Kidney tubule cell (primary cell): ENCODE measurements around the gene PHKA1.
A peak's percentile ranks its signal among the peaks of the same experiment; 100 is the strongest.
"Not testable (repeated sequence)": the region's sequence is repeated elsewhere in the genome, so short reads cannot be mapped to it uniquely, and the experiment has no call there.

Source experiments
- DNase-seq: peaks from one replicate; pipeline ENCODE4 v3.0.0-alpha.2; 2018; ENCODE audit warnings: low spot score

The PHKA1 gene

DNA sequence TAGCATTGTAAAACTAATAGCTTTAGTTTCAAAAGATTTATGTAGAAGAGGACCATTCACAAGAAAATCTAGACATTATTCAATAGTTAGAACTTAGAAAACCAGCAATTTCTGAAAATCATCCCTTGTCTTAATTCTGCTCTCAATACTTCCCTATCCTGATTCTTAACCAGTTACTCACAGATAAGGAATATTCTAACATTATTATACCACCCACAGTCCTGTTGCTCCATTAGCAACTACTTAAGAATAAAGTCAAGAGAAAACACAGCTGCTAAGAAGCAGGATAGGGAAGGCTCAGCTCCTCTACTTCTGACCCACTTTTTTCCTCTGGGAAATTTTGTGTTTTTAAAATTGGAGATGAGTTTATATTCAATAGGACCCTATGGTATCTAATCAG, 47.7 kb downstream of the PHKA1 start:
- DNase-seq, result no peak

- no peak for DNase-seq
Observed at GRCh38 chrX:72663737-72664136, 50.4 kb downstream of the PHKA1 start.

DNA sequence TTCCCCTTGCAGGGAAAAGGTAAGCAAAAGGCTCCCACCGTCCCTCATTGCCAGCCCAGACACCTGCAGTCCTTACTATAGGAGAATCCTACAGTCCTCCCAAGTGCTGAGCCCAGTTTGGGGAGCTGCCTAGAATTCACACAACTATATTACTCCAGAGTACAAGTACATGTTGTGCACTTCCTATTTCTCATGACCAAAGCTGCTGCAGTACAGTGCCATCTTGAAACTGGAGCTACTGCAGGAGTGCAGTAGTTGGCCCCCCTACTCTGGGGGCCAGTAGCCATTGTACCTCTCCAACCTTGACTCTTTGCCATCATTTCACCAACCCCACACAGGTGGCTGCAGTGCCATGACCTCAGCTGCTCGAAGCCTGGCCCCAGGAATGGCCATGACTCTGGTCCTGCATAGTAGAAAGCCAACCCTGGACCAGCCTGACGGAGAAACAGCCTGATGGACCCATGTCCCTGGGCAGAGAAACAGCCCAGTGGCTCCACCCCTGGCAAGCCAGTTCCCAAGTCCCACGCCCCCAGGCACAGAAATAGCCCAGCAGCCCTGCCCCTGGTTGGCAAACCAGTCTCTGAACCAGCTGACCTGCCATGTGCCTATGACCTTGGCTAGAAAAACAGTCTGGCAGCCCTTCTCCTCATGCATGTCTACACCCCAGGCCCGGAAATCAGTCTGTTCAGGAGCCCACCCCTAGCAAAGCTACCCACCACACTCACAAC, 51.9 kb downstream of the PHKA1 start:
- no peak for DNase-seq

DNA sequence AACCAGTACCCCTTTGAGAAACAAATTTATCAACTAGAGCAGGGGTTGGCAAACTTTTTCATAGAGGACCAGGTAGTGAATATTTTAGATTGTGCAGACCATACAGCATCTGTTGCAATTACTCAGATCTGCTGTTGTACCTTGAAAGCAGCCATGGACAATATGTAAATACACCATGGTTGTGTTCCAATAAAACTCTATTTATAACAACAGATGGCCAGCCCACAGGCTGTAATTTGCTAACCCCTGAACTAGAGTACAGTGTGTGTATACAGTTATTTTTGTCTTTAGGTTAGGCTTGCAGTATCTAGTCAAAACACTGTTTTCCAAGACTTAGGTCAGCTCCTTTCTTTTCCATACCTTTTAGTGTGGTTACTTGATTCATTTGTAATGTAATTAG, 54.4 kb downstream of the PHKA1 start:
- DNase-seq, result no peak

DNA sequence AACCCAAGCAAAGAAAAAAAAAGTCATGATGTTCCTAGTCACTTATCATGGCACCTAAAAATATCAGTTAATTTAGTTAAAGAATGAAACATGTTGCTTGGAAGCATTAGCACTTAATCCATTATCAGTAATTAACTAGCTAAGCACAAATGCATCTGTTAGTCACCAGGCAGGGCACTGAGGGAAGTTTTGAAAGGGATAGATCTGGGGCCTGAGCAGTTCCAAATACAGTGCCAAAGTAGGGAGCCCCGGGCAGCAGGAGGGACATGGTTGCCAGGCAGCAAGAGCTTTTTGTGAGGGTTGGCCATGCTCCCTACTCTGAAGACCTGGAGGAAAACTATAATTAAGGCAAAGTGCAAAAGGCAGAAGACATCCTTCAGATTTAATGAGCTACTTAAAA, 62.0 kb downstream of the PHKA1 start:
- no peak for DNase-seq

DNA sequence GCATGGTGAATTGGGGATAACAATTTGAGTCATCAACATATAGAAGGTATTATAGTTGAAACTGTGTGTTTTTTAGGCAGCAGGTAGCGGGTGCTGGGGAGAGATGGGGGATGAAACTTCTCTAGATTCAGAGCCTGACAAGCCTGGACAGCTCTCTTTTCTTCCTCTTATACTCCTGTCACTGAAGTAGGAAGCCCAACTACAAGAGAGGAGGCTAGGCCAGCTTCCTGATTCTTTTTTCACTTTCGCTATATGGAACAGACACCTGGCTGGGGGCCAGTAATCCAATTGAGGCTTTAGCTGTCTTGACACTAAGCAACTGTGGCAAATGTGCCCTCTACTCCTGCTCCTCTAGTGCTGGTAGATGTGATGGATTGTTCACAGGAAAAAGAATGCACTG, 69.2 kb downstream of the PHKA1 start:
- no peak for DNase-seq

DNA sequence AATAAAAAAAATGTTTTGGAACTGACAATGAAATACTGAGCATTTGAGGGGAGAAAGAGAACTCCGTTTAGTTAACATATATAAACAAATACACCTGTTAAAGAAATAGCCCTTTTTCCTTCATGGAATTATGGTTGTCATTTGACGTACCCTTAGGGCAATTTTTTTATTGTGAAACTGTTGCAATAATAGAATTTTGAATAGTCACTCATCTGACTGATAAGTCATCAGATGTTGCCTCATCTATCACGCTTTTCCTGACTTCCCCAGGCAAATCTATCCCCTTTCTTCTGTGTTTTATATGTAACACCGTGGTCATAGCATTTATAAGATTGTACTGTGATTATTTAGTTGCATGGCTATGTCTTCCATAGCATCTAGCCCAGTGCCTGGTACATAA, 72.5 kb downstream of the PHKA1 start:
- no peak for DNase-seq

DNA sequence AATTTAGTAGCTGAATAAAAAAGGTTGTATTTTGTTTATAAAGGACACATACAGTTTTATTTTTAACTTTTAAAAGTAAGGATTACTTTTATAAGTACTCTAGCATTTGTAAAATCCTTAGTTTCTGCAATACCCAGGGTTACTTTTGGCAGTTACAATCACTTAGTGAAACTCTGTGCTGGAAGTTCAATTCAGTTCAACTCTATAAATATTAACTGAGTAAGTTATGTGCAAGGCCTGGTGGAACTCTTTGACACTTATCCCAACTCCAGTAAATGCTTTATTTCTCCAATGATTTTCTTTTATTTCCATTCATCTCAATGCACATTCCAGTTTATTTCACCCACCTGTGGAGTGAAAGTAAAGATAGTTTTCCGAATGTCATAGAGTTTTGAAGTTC, 78.2 kb downstream of the PHKA1 start:
- DNase-seq, result no peak

GRCh38 chrX:72634331-72634730, 79.8 kb downstream of the PHKA1 start:
- no peak for DNase-seq

GRCh38 chrX:72630185-72630584, 83.9 kb downstream of the PHKA1 start:
- no peak for DNase-seq

- no peak for DNase-seq
Observed at GRCh38 chrX:72624194-72624593, 89.9 kb downstream of the PHKA1 start.

- peak; percentile 2 for DNase-seq
Observed at GRCh38 chrX:72621625-72622485, 92.3 kb downstream of the PHKA1 start.

- DNase-seq, result peak; percentile 14
Observed at GRCh38 chrX:72621163-72621562, 92.9 kb downstream of the PHKA1 start.

DNA sequence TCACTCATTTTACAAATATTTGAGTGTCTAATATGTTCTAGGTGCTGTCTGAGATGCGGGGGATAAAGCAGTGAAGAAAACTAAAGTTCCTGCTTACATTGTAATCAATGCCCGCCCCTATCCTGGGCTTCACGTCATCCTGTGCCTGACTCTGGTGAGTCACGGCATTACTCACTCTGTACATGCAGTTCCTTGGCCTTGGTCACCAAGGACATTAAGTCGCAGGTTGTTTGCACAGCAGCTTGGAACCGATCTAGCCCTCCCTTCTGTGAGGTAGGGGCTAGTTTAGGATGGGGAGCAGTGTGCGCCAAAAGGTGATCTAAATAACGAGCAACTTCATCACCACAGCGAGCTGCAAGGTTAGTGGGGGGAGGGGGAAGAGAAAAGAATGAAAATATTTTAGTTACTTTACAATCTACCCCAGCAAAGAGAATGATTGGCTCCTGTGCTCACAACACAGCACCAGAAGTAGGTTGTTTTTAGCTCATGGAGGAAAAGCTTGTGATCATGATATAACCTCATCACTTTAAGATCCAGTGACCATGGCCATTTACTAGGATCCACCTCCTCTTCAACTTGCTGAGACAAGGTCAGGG, 93.5 kb downstream of the PHKA1 start:
- DNase-seq, result peak; percentile 82

- peak; percentile 17 for DNase-seq
Observed at GRCh38 chrX:72609313-72609712, 104.8 kb downstream of the PHKA1 start.

- peak; percentile 19 for DNase-seq
Observed at GRCh38 chrX:72604705-72605104, 109.4 kb downstream of the PHKA1 start.

GRCh38 chrX:72604112-72604511, 110.0 kb downstream of the PHKA1 start:
- no peak for DNase-seq

GRCh38 chrX:72591038-72591437, 123.1 kb downstream of the PHKA1 start:
- not testable (repeated sequence) for DNase-seq

GRCh38 chrX:72584163-72584562, 129.9 kb downstream of the PHKA1 start:
- no peak for DNase-seq

DNA sequence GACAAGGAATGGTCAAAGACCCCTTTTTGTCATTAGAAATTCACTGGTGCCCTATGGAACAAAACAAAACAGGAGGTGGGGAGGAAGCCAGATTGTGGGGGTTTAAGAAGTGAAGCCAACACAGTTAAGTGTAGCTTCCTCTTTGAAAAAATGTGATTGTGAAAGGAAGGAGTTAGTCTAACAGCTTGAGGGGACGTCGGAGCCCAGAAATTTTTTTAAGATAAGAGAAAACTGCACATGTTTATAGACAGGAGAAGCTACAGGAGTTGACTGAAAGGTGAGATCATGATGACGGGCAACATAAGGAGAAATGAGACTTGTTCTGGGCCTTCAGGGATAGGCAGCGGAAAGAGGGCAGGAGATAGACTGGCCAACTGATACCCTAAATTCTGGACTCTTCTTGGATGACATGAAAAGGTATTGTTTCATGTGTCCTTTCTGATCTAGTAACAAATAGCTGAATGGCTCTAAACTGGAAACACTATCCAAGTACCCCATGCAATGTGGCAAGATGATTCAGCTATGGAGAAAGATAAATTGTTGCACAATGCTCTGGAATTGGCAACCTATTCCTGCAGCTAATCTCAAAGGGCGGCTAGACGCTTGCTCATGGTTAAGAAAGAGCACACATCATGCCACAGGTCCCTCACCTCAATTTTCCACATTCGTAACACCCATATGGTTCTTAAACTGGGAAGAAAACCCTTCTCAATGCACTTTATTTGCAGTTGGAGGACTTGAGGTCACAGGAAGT, 137.8 kb downstream of the PHKA1 start:
- no peak for DNase-seq

DNA sequence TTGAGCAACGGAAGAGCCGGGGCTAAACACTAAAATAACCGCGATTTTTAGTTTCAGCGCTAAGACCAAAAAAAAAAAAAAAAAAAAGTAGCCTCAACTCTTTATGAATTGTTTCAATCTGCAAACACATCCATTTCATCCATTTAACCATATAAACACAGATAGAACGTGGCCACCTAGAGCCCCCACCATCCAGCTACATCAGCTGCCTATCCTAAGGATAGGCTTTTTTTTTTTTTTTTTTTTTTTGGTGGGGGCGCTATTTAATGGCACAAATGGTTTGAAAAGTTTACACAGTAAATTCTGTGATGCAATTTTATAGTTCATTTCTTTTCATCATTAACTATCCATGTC, 141.0 kb downstream of the PHKA1 start:
- DNase-seq, result no peak
